Body of pancreas (tissue), 4 donors: ENCODE data around the gene TRMT10B. TPM values are rescaled to one million over a fixed set of nuclear protein-coding genes. Genes with fewer than 3 reads are reported as not detected.
"Not testable (repeated sequence)": the region's sequence is repeated elsewhere in the genome, so short reads cannot be mapped to it uniquely, and the experiment has no call there.

Source experiments
- ATAC-seq: fragments of 150-250 bp; one replicate; pipeline ENCODE4 v1.9.1; 2016
- DNase-seq, 4 donors: peaks; one replicate each; pipeline ENCODE4 v3.0.0-alpha.2; 2019
- H3K27ac ChIP-seq, 4 donors: fragments of 200-600 bp; sonication (generic); 1 replicate in 3 of 4; 2 replicates in 1 of 4; pipeline versions ENCODE4 v1.5.1 to v1.6.1; 2016 to 2019; ENCODE audit warnings: mild to moderate bottlenecking in 1 of 4, mixed read lengths in 1 of 4, moderate library complexity in 1 of 4
- H3K27me3 ChIP-seq, 2 donors: fragments of 200-600 bp; sonication (generic); one replicate each; pipeline ENCODE4 v1.6.0; 2016; ENCODE audit warnings: mild to moderate bottlenecking in 1 of 2
- H3K36me3 ChIP-seq, 2 donors: fragments of 200-600 bp; sonication (generic); replicated peaks in 1 of 2; 2 replicates each; pipeline ENCODE4 v1.5.1; 2016; ENCODE audit warnings: low read depth in 2 of 2; ENCODE audit not compliant: insufficient read depth in 1 of 2
- H3K4me1 ChIP-seq: fragments of 200-600 bp; sonication (generic); one replicate; pipeline ENCODE4 v1.6.0; 2016
- H3K4me3 ChIP-seq, 2 donors: fragments of 200-600 bp; sonication (generic); 1 replicate in 1 of 2; 2 replicates in 1 of 2; pipeline ENCODE4 v1.5.1; 2016 to 2019
- H3K9me3 ChIP-seq, 3 donors: fragments of 200-600 bp; sonication (generic); 1 replicate in 2 of 3; 2 replicates in 1 of 3; pipeline ENCODE4 v1.5.1; 2016
- CTCF ChIP-seq, 7 experiments: fragments of 450-650 bp in 4 of 7; fragments of 200-600 bp in 3 of 7; sonication (generic) in 3 of 7; IDR thresholded peaks; one replicate each; pipeline ENCODE4 v1.5.1; 2016 to 2019; ENCODE audit warnings: antibody characterized with exemption in 7 of 7
- POLR2A ChIP-seq, 3 donors: fragments of 450-650 bp; IDR thresholded peaks; one replicate each; pipeline ENCODE4 v1.6.1; 2016; ENCODE audit warnings: antibody characterized with exemption in 3 of 3, mild to moderate bottlenecking in 2 of 3
- WGBS, 2 donors: methylation state at CpG; one replicate each; pipeline ENCODE4 v1.1.5; 2017; 5-methylcytosine and 5-hydroxymethylcytosine counted together
- intact Hi-C: fragments of 100-400 bp; cut with DNase I; formaldehyde crosslinking; loops from one replicate; pipeline ENCODE4 v1.15.1; 2023
- total RNA-seq, 2 donors: library from RNA; depleted of rRNA; stranded (reverse); fragments of >200 nt; gene quantifications; one replicate each; pipeline ENCODE4 v1.1.0, GENCODE V29; 2016

Gene TRMT10B
- total RNA-seq, 2 donors from 2014 or later = 2.6 to 6.7 TPM

- Histone ChIP-seq H3K4me1 (peaks cover under 1% of the 10 kb centered on the region), H3K27ac (no peak overlapping the region), H3K9me3 (no peaks in the 10 kb centered on the region), H3K36me3 (no peaks in the 10 kb centered on the region), H3K4me3 (no peak overlapping the region), H3K27me3 (no peaks in the 10 kb centered on the region)
- intact Hi-C loops = no loop called here
- TF ChIP-seq CTCF (IDR thresholded peaks at IDR 0.05) (no peak), POLR2A (IDR thresholded peaks at IDR 0.05) (no peak)
- WGBS, 2 donors = 85 to 90% methylated on average over 5 of the region's 5 CpGs
- ATAC-seq (no peak), DNase-seq (no peak)
Measured at GRCh38 chr9:37812773-37813379, 59.3 kb downstream of the TRMT10B start.

GRCh38 chr9:37818849-37819248 is 65.2 kb downstream of the TRMT10B start:
- intact Hi-C loops = no loop called here
- Histone ChIP-seq H3K4me3 (no peak overlapping the region), H3K36me3 (peaks cover 0 to 5% of the 10 kb centered on the region in 2 donors), H3K9me3 (no peaks in the 10 kb centered on the region), H3K27me3 (no peaks in the 10 kb centered on the region), H3K4me1 (peaks cover 11% of the 10 kb centered on the region), H3K27ac (no peak overlapping the region)
- ATAC-seq (no peak), DNase-seq (no peak)
- no peak for TF ChIP-seq CTCF (IDR thresholded peaks at IDR 0.05)
- TF ChIP-seq POLR2A (IDR thresholded peaks at IDR 0.05) = no peak
- 26% methylated on average over 2 of the region's 2 CpGs for WGBS, 2 donors

GRCh38 chr9:37820142-37820541 is 66.5 kb downstream of the TRMT10B start:
- H3K4me1 ChIP-seq = peaks cover 11% of the 10 kb centered on the region
- intact Hi-C loops = no loop called here
- WGBS, 2 donors = 87 to 91% methylated on average over 5 of the region's 5 CpGs
- no peaks in the 10 kb centered on the region for H3K27me3 ChIP-seq
- TF ChIP-seq POLR2A (IDR thresholded peaks at IDR 0.05) = no peak
- TF ChIP-seq CTCF (IDR thresholded peaks at IDR 0.05) = no peak
- no peak for DNase-seq
- H3K36me3 ChIP-seq = peaks cover 0 to 5% of the 10 kb centered on the region in 2 donors
- H3K9me3 ChIP-seq = no peaks in the 10 kb centered on the region
- no peak overlapping the region for H3K27ac ChIP-seq
- H3K4me3 ChIP-seq = no peak overlapping the region
- no peak for ATAC-seq

GRCh38 chr9:37825174-37825573 is 71.6 kb downstream of the TRMT10B start:
- H3K36me3 ChIP-seq, ATAC-seq: not testable (repeated sequence)

GRCh38 chr9:37827483-37828165 is 74.0 kb downstream of the TRMT10B start:
- Histone ChIP-seq H3K36me3 (no peaks in the 10 kb centered on the region), H3K4me3 (no peak overlapping the region), H3K27me3 (no peaks in the 10 kb centered on the region), H3K4me1 (peaks cover 31% of the 10 kb centered on the region), H3K9me3 (no peaks in the 10 kb centered on the region), H3K27ac (peak overlapping the region in 3 of 4 donors; percentile 58 to 77 (median 68))
- no peak for TF ChIP-seq CTCF (IDR thresholded peaks at IDR 0.05)
- TF ChIP-seq POLR2A (IDR thresholded peaks at IDR 0.05) = no peak
- ATAC-seq (peak; percentile 95), DNase-seq (peak; percentile 68 to 87 (median 78))
- WGBS, 2 donors = 73 to 77% methylated on average over 3 to 4 of the region's 4 CpGs
- intact Hi-C loops = no loop called here

More at GRCh38 chr9:37825174-37825573, 71.6 kb downstream of the TRMT10B start:
- H3K4me3 ChIP-seq, DNase-seq, intact Hi-C loops, H3K9me3 ChIP-seq, H3K27me3 ChIP-seq, H3K27ac ChIP-seq: not testable (repeated sequence)
- 89 to 95% methylated on average over 2 of the region's 2 CpGs for WGBS, 2 donors
- H3K4me1 ChIP-seq = peaks cover 27% of the 10 kb centered on the region

Other genes with a start within 250 kb of the TRMT10B start
- gene FBXO10, start 177.4 kb upstream of the TRMT10B start, total RNA-seq = 10 to 100 TPM; 13.2 to 15.3 TPM
- gene TOMM5, start 161.2 kb upstream of the TRMT10B start, total RNA-seq = 10 to 100 TPM; 37.6 to 48.8 TPM
- gene FRMPD1, start 102.9 kb upstream of the TRMT10B start, total RNA-seq = under 1 TPM; 0.66 to 0.78 TPM
- gene EXOSC3, start 31.3 kb downstream of the TRMT10B start, total RNA-seq = 10 to 100 TPM; 33.2 to 47.8 TPM
- 10 to 100 TPM; 12.7 to 14.5 TPM for gene DCAF10, start 47.0 kb downstream of the TRMT10B start, total RNA-seq
- 10 to 100 TPM; 17.1 to 18.1 TPM for gene SLC25A51, start 150.3 kb downstream of the TRMT10B start, total RNA-seq